Right ventricle myocardium inferior (tissue), 1 donor: ENCODE results near the gene CELF4. TPM values are rescaled to one million over a fixed set of nuclear protein-coding genes. Genes with fewer than 3 reads are reported as not detected.
A peak's percentile ranks its signal among the peaks of the same experiment; 100 is the strongest.

Experiments used
- ATAC-seq: fragments of 200-7000 bp; cut with Tn5 transposase; one replicate; pipeline ENCODE4 v1.9.1; 2020; ENCODE audit warnings: mild to moderate bottlenecking, moderate library complexity
- DNase-seq: peaks from one replicate; pipeline ENCODE4 v3.0.0; 2021; ENCODE audit errors: missing footprints
- intact Hi-C: fragments of 100-400 bp; cut with DNase I; formaldehyde crosslinking; loops from one replicate; pipeline ENCODE4 v1.11.0; 2022
- total RNA-seq: library from RNA; stranded (reverse); fragmentation: NEBNext Ultra II Directional; extraction: Animal tissue kit (Norgen Biotek cat#: 25700); gene quantifications from one replicate; pipeline ENCODE4 v1.2.1, GENCODE V29; 2021
- donor health status: DM: no; HTN: yes; CAD: no; lungs with severe emphysema.

The CELF4 gene
- total RNA-seq, 1 donor from 2014 or later, result not detected

GRCh38 chr18:37249895-37250618 lies 315.5 kb downstream of the CELF4 start:
- intact Hi-C loops, result no loop called here
- DNase-seq (no peak), ATAC-seq (no peak)

GRCh38 chr18:37249171-37249886 lies 316.3 kb downstream of the CELF4 start:
- no peak for DNase-seq
- ATAC-seq, result no peak
- intact Hi-C loops, result no loop called here

- no peak for DNase-seq
- ATAC-seq, result no peak
- intact Hi-C loops, result no loop called here
Observed at GRCh38 chr18:37248281-37248680, 317.3 kb downstream of the CELF4 start.

GRCh38 chr18:37247497-37248161 lies 318.0 kb downstream of the CELF4 start:
- DNase-seq (no peak), ATAC-seq (no peak)
- intact Hi-C loops, result no loop called here

GRCh38 chr18:37246779-37247340 lies 318.7 kb downstream of the CELF4 start:
- intact Hi-C loops, result no loop called here
- DNase-seq (no peak), ATAC-seq (no peak)

- no peak for ATAC-seq
- no peak for DNase-seq
- intact Hi-C loops, result no loop called here
Observed at GRCh38 chr18:37244618-37245017, 321.0 kb downstream of the CELF4 start.

GRCh38 chr18:37243741-37244140 lies 321.9 kb downstream of the CELF4 start:
- DNase-seq (no peak), ATAC-seq (no peak)
- intact Hi-C loops, result no loop called here

GRCh38 chr18:37242826-37243560 lies 322.6 kb downstream of the CELF4 start:
- intact Hi-C loops, result no loop called here
- DNase-seq, result no peak
- ATAC-seq, result no peak

- intact Hi-C loops, result no loop called here
- DNase-seq, result no peak
- no peak for ATAC-seq
Observed at GRCh38 chr18:37242091-37242490, 323.5 kb downstream of the CELF4 start.

- intact Hi-C loops, result no loop called here
- DNase-seq (no peak), ATAC-seq (no peak)
Observed at GRCh38 chr18:37238282-37239108, 327.1 kb downstream of the CELF4 start.

GRCh38 chr18:37235583-37235982 lies 330.0 kb downstream of the CELF4 start:
- intact Hi-C loops, result no loop called here
- ATAC-seq, result peak; percentile 49
- no peak for DNase-seq

- no peak for ATAC-seq
- DNase-seq, result no peak
- intact Hi-C loops, result no loop called here
Observed at GRCh38 chr18:37231251-37231650, 334.3 kb downstream of the CELF4 start.

- intact Hi-C loops, result no loop called here
- ATAC-seq (no peak), DNase-seq (no peak)
Observed at GRCh38 chr18:37230768-37231167, 334.8 kb downstream of the CELF4 start.

- ATAC-seq (no peak), DNase-seq (no peak)
- intact Hi-C loops, result no loop called here
Observed at GRCh38 chr18:37225279-37225678, 340.3 kb downstream of the CELF4 start.

GRCh38 chr18:37222999-37223378 lies 342.6 kb downstream of the CELF4 start:
- intact Hi-C loops, result no loop called here
- ATAC-seq (no peak), DNase-seq (no peak)

- intact Hi-C loops, result no loop called here
- ATAC-seq, result no peak
- no peak for DNase-seq
Observed at GRCh38 chr18:37222354-37222998, 343.1 kb downstream of the CELF4 start.

GRCh38 chr18:37219257-37219656 lies 346.3 kb downstream of the CELF4 start:
- no peak for ATAC-seq
- DNase-seq, result no peak
- intact Hi-C loops, result no loop called here
